Measurements from ENCODE around the gene SH3GL2.

DNA sequence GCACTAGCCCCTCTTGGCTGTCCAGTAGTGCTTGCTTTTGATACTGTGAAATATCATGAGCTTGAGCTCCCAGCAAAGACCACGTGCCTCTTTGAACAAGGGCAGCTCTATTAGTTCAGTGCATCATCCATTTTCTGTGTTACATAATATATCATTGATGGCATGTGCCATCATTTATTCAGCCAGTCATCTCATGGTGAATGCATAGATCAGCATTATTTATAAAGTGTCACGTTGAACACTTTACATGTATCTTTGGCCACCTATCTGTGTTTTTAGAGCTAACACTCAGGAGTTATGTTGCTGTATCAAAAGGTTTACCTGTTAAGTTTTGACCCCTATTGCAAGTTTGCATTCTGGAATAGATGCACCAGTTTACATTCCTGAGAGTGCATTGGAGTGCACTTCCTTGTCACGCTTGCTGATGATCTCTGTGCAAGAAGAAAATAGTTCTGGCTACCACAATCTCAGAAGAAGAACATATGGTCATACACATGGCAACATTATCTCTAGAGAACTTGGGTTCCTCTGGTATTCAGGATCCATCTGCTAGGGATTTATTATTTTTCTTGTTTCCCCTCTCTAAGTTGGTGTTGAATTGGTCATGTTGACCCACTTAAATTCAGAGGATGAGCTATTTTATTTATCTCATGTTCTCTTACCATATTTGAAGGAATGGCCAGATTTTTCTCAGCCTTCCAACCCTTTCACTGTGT is 120.9 kb downstream of the SH3GL2 start:
- TF ChIP-seq, protein P1, sequence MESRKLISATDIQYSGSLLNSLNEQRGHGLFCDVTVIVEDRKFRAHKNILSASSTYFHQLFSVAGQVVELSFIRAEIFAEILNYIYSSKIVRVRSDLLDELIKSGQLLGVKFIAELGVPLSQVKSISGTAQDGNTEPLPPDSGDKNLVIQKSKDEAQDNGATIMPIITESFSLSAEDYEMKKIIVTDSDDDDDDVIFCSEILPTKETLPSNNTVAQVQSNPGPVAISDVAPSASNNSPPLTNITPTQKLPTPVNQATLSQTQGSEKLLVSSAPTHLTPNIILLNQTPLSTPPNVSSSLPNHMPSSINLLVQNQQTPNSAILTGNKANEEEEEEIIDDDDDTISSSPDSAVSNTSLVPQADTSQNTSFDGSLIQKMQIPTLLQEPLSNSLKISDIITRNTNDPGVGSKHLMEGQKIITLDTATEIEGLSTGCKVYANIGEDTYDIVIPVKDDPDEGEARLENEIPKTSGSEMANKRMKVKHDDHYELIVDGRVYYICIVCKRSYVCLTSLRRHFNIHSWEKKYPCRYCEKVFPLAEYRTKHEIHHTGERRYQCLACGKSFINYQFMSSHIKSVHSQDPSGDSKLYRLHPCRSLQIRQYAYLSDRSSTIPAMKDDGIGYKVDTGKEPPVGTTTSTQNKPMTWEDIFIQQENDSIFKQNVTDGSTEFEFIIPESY (CRISPR knock-in tag; IDR thresholded peaks at IDR 0.05): no peak
- TF ChIP-seq ZSCAN29 (IDR thresholded peaks at IDR 0.05): no peak
